MM.1S (cell line): ENCODE measurements around the gene SEMA6A.

Source experiments
- DNase-seq: peaks from one replicate; pipeline ENCODE4 v3.0.0-alpha.2; 2015
- H2AFZ ChIP-seq: fragments of 300-600 bp; sonication (generic); 2 replicates; pipeline ENCODE4 v1.6.0; 2016; ENCODE audit warnings: antibody characterized with exemption, low read length
- H3F3A ChIP-seq: fragments of 300-600 bp; sonication (generic); 2 replicates; pipeline ENCODE4 v1.6.1; 2016; ENCODE audit warnings: mild to moderate bottlenecking, antibody characterized with exemption, low read length, moderate library complexity, mixed read lengths; ENCODE audit not compliant: insufficient read depth
- H3K27ac ChIP-seq: fragments of 300-600 bp; sonication (generic); 2 replicates; pipeline ENCODE4 v1.5.1; 2016; ENCODE audit warnings: mild to moderate bottlenecking, low read length
- H3K27me3 ChIP-seq: fragments of 300-600 bp; sonication (generic); replicated peaks from 2 replicates; pipeline ENCODE4 v1.6.0; 2016; ENCODE audit warnings: low read length; ENCODE audit not compliant: insufficient read depth
- H3K36me3 ChIP-seq: fragments of 300-600 bp; sonication (generic); replicated peaks from 2 replicates; pipeline ENCODE4 v1.6.1; 2016; ENCODE audit warnings: mild to moderate bottlenecking, low read length, mixed read lengths; ENCODE audit not compliant: insufficient read depth
- H3K4me1 ChIP-seq: fragments of 300-600 bp; sonication (generic); 2 replicates; pipeline ENCODE4 v1.6.1; 2016; ENCODE audit warnings: low read length, mixed read lengths
- H3K4me2 ChIP-seq: fragments of 300-600 bp; sonication (generic); 2 replicates; pipeline ENCODE4 v1.6.0; 2016; ENCODE audit warnings: low read depth, low read length
- H3K4me3 ChIP-seq: fragments of 300-600 bp; sonication (generic); 2 replicates; pipeline ENCODE4 v1.5.1; 2016; ENCODE audit warnings: low read length, mixed read lengths
- H3K79me2 ChIP-seq: fragments of 300-600 bp; sonication (generic); 2 replicates; pipeline ENCODE4 v1.6.1; 2016; ENCODE audit warnings: mixed run types, low read length, mixed read lengths
- H3K9ac ChIP-seq: fragments of 300-600 bp; sonication (generic); 2 replicates; pipeline ENCODE4 v1.6.1; 2016; ENCODE audit warnings: low read length, mixed read lengths
- H3K9me2 ChIP-seq: fragments of 300-600 bp; sonication (generic); replicated peaks from 2 replicates; pipeline ENCODE4 v1.6.1; 2016; ENCODE audit warnings: mild to moderate bottlenecking, low read length, mixed read lengths; ENCODE audit not compliant: insufficient read depth
- H3K9me3 ChIP-seq: fragments of 300-600 bp; sonication (generic); replicated peaks from 2 replicates; pipeline ENCODE4 v1.6.1; 2016; ENCODE audit warnings: mild to moderate bottlenecking, low read length, mixed read lengths; ENCODE audit not compliant: insufficient read depth
- H4K20me1 ChIP-seq: fragments of 300-600 bp; sonication (generic); 2 replicates; pipeline ENCODE4 v1.6.1; 2016; ENCODE audit warnings: mild to moderate bottlenecking, low read length, moderate library complexity, mixed read lengths; ENCODE audit not compliant: insufficient read depth
- CTCF ChIP-seq: fragments of 300-600 bp; sonication (generic); IDR thresholded peaks from 2 replicates; pipeline ENCODE4 v1.5.1; 2016; ENCODE audit warnings: antibody characterized with exemption, low read length, mixed read lengths
- EZH2 ChIP-seq: fragments of 300-600 bp; sonication (generic); optimal IDR thresholded peaks from 2 replicates; pipeline ENCODE3; 2017; ENCODE audit warnings: low read depth, mild to moderate bottlenecking, antibody characterized with exemption, low read length, mixed read lengths
- EZH2phosphoT487 ChIP-seq: fragments of 300-600 bp; sonication (generic); IDR thresholded peaks from 2 replicates; pipeline ENCODE4 v1.6.1; 2018; ENCODE audit warnings: antibody characterized with exemption, low read length

The SEMA6A gene

GRCh38 chr5:116451066-116451465 is 123.6 kb downstream of the SEMA6A start:
- H2AFZ ChIP-seq: no peak overlapping the region
- H3K4me1 ChIP-seq: no peaks in the 10 kb centered on the region
- no peak overlapping the region for H3K4me3 ChIP-seq
- H3K27me3 ChIP-seq: peaks cover 40% of the 10 kb centered on the region
- 0 out of 2 replicates have a peak, but pooled peaks cover 6% of the 10 kb centered on the region for H3F3A ChIP-seq
- H4K20me1 ChIP-seq: no peaks in the 10 kb centered on the region; the same call in 1 of the 2 replicates
- no peak overlapping the region for H3K4me2 ChIP-seq
- no peaks in the 10 kb centered on the region for H3K36me3 ChIP-seq
- DNase-seq: no peak
- no peak overlapping the region for H3K9ac ChIP-seq
- H3K9me2 ChIP-seq: no peaks in the 10 kb centered on the region
- H3K27ac ChIP-seq: no peak overlapping the region
- no peaks in the 10 kb centered on the region for H3K79me2 ChIP-seq
- no peaks in the 10 kb centered on the region for H3K9me3 ChIP-seq
- no peak for TF ChIP-seq EZH2phosphoT487
- TF ChIP-seq CTCF: no peak
- TF ChIP-seq EZH2: no peak

- Histone ChIP-seq H3K79me2 (no peaks in the 10 kb centered on the region), H3K9me2 (no peaks in the 10 kb centered on the region), H3K27me3 (peaks cover 25% of the 10 kb centered on the region), H3K4me1 (no peaks in the 10 kb centered on the region), H3K9ac (no peak overlapping the region), H3K36me3 (no peaks in the 10 kb centered on the region), H3K4me3 (no peak overlapping the region), H3F3A (0 out of 2 replicates have a peak, but pooled peaks cover 6% of the 10 kb centered on the region), H3K9me3 (no peaks in the 10 kb centered on the region), H4K20me1 (no peaks in the 10 kb centered on the region; the same call in 1 of the 2 replicates), H3K27ac (no peak overlapping the region), H3K4me2 (no peak overlapping the region), H2AFZ (no peak overlapping the region)
- TF ChIP-seq CTCF (no peak), EZH2phosphoT487 (no peak), EZH2 (no peak)
- no peak for DNase-seq
Observed at GRCh38 chr5:116449458-116449857, 125.2 kb downstream of the SEMA6A start.

GRCh38 chr5:116448870-116449427 is 125.7 kb downstream of the SEMA6A start:
- Histone ChIP-seq H3K27ac (no peak overlapping the region), H3K4me2 (no peak overlapping the region), H3K4me3 (no peak overlapping the region), H2AFZ (no peak overlapping the region), H3K9me3 (no peaks in the 10 kb centered on the region), H3K36me3 (no peaks in the 10 kb centered on the region), H3K4me1 (no peaks in the 10 kb centered on the region), H4K20me1 (no peaks in the 10 kb centered on the region; the same call in 1 of the 2 replicates), H3K27me3 (peaks cover 23% of the 10 kb centered on the region), H3F3A (0 out of 2 replicates have a peak, but pooled peaks cover 2% of the 10 kb centered on the region), H3K9ac (no peak overlapping the region), H3K9me2 (no peaks in the 10 kb centered on the region), H3K79me2 (no peaks in the 10 kb centered on the region)
- no peak for DNase-seq
- no peak for TF ChIP-seq EZH2

- TF ChIP-seq EZH2: no peak
- no peak for TF ChIP-seq EZH2phosphoT487
- TF ChIP-seq CTCF: no peak
- H3F3A ChIP-seq: no peaks in the 10 kb centered on the region
- H3K9me2 ChIP-seq: no peaks in the 10 kb centered on the region
- H3K27me3 ChIP-seq: peaks cover 18% of the 10 kb centered on the region
- no peak for DNase-seq
- H3K4me1 ChIP-seq: no peaks in the 10 kb centered on the region
- no peaks in the 10 kb centered on the region for H3K9me3 ChIP-seq
- H3K4me2 ChIP-seq: no peak overlapping the region
- no peak overlapping the region for H3K9ac ChIP-seq
- no peaks in the 10 kb centered on the region for H3K36me3 ChIP-seq
- no peak overlapping the region for H3K4me3 ChIP-seq
- no peak overlapping the region for H2AFZ ChIP-seq
- H3K79me2 ChIP-seq: no peaks in the 10 kb centered on the region
- no peak overlapping the region for H3K27ac ChIP-seq
- H4K20me1 ChIP-seq: no peaks in the 10 kb centered on the region; the same call in 1 of the 2 replicates
Observed at GRCh38 chr5:116448450-116448849, 126.2 kb downstream of the SEMA6A start.
